ENCODE measurements around the gene SORCS3. TPM values are rescaled to one million over a fixed set of nuclear protein-coding genes. Genes with fewer than 3 reads are reported as not detected.

The SORCS3 gene
- total and polyA plus RNA-seq, 2 of the 13 experiments (the other 11 are each of a cell fraction or from before 2014, with no cell fraction given): 0.07 TPM; not detected in 1

GRCh38 chr10:104811166-104811565 lies 170.1 kb downstream of the SORCS3 start:
- H3K27ac ChIP-seq (ENCODE audit: extremely low read length, insufficient read depth, low read length): no peak overlapping the region
- ATAC-seq (no peak), FAIRE-seq (no peak), DNase-seq (ENCODE audit: low spot score) (no peak)
- ChIA-PET CTCF (ENCODE audit: low intra/inter-chr PET ratio, low total read pairs) (no interaction called here), POLR2A (no interaction called here)
- TF ChIP-seq HOXA7 (CRISPR knock-in tag; IDR thresholded peaks at IDR 0.05): no peak
- no peak for TF ChIP-seq DZIP1 (CRISPR knock-in tag; IDR thresholded peaks at IDR 0.05)
- no peak for TF ChIP-seq PHF5A (CRISPR knock-in tag; IDR thresholded peaks at IDR 0.05; ENCODE audit: low read depth, unreplicated experiment)
- TF ChIP-seq KAT8 (CRISPR knock-in tag; IDR thresholded peaks at IDR 0.05): no peak
- TF ChIP-seq MIXL1 (CRISPR knock-in tag; IDR thresholded peaks at IDR 0.05): no peak
- no peak for TF ChIP-seq ZNF414 (CRISPR knock-in tag; IDR thresholded peaks at IDR 0.05)
- no peak for TF ChIP-seq NRL (CRISPR knock-in tag; IDR thresholded peaks at IDR 0.05; ENCODE audit: borderline replicate concordance)
- TF ChIP-seq RAD51 (IDR thresholded peaks at IDR 0.05; ENCODE audit: borderline replicate concordance): no peak
- TF ChIP-seq ZNF124 (CRISPR knock-in tag; IDR thresholded peaks at IDR 0.05): no peak
- no peak for TF ChIP-seq THAP7 (CRISPR knock-in tag; IDR thresholded peaks at IDR 0.05)
- no peak for TF ChIP-seq ZNF713 (CRISPR knock-in tag; IDR thresholded peaks at IDR 0.05)
- no peak for TF ChIP-seq ZNF234 (CRISPR knock-in tag; conservative IDR thresholded peaks at IDR 0.05)
- TF ChIP-seq CC2D1A (CRISPR knock-in tag; IDR thresholded peaks at IDR 0.05): no peak
- no peak for TF ChIP-seq USF2 (IDR thresholded peaks at IDR 0.05; ENCODE audit: low read depth, low read length)
- TF ChIP-seq USF2 (CRISPR knock-in tag; IDR thresholded peaks at IDR 0.05; ENCODE audit: borderline replicate concordance): no peak
- TF ChIP-seq CBX2 (IDR thresholded peaks at IDR 0.05; ENCODE audit: low read depth, low read length): no peak
- no peak for TF ChIP-seq CBX2 (CRISPR knock-in tag; IDR thresholded peaks at IDR 0.05; ENCODE audit: low read depth)
- no peak for TF ChIP-seq TIGD3 (CRISPR knock-in tag; IDR thresholded peaks at IDR 0.05; ENCODE audit: borderline replicate concordance)
- no peak for TF ChIP-seq RFX1 (IDR thresholded peaks at IDR 0.05)
- TF ChIP-seq SP4 (CRISPR knock-in tag; IDR thresholded peaks at IDR 0.05): no peak
- H3K79me2 ChIP-seq (ENCODE audit: insufficient read depth, low read length): no peaks in the 10 kb centered on the region
- no peaks in the 10 kb centered on the region for H3K36me3 ChIP-seq (replicated peaks in 1 of 2; ENCODE audit: control insufficient read depth in 1 of 2, insufficient read depth in 2 of 2, low read length in 2 of 2)
- H3K9ac ChIP-seq (ENCODE audit: insufficient read depth, low read depth, low read length): no peak overlapping the region
- H3K4me3 ChIP-seq (replicated peaks in 1 of 3; ENCODE audit: insufficient read depth in 1 of 3, low read depth in 2 of 3, low read length in 3 of 3): no peak overlapping the region
- no TSS peak for BruUV-seq (replicated peaks)
- H4K20me1 ChIP-seq (ENCODE audit: insufficient read depth, low read length): no peaks in the 10 kb centered on the region
- no peak overlapping the region for H2AFZ ChIP-seq (ENCODE audit: low read length)
- intact Hi-C loops (cut with micrococcal nuclease; ENCODE audit: unreplicated experiment): no loop called here
- in situ Hi-C loops (cut with HindIII; ENCODE audit: extremely low pct_ligation_motif_present, low pct_unique_long_range_greater_than_20kb): no loop called here
- no peaks in the 10 kb centered on the region for H3K9me3 ChIP-seq (ENCODE audit: low read length)
- WGBS (ENCODE audit: low lambda C conversion rate): 0% methylated on average over 1 of the region's 1 CpG
- H3K27me3 ChIP-seq (ENCODE audit: control insufficient read depth in 1 of 2, insufficient read depth in 2 of 2, low read length in 2 of 2): no peaks in the 10 kb centered on the region; a peak in 1 of 5 replicates
- no peaks in the 10 kb centered on the region for H3K4me1 ChIP-seq (ENCODE audit: insufficient read depth, low read length)
- H3K4me2 ChIP-seq (ENCODE audit: low read depth, low read length): no peak overlapping the region

All from HepG2 (cell line).